IPS DF 19.7 (cell line): ENCODE data around the gene RTN4.
"Not testable (repeated sequence)": the region's sequence is repeated elsewhere in the genome, so short reads cannot be mapped to it uniquely, and the experiment has no call there.

ENCODE experiments used
- DNase-seq: peaks from one replicate; pipeline ENCODE4 v3.0.0-alpha.2; 2013; ENCODE audit warnings: low read depth, low spot score

Gene RTN4

GRCh38 chr2:55050100-55050994, at the start of gene RTN4:
RTN4 (minus strand) TSS chr2:55050451; CDS start chr2:55050300, 151 bp downstream.
- peak; percentile 96 for DNase-seq

- no peak for DNase-seq
Measured at GRCh38 chr2:55099493-55099877, 49.2 kb upstream of the RTN4 start.

GRCh38 chr2:55097461-55098410, 47.5 kb upstream of the RTN4 start:
- no peak for DNase-seq

GRCh38 chr2:55097082-55097460, 46.8 kb upstream of the RTN4 start:
- DNase-seq, result no peak

GRCh38 chr2:55096586-55096985, 46.3 kb upstream of the RTN4 start:
- no peak for DNase-seq

GRCh38 chr2:55093381-55093780, 43.1 kb upstream of the RTN4 start:
- DNase-seq, result no peak

- no peak for DNase-seq
Measured at GRCh38 chr2:55092439-55092838, 42.2 kb upstream of the RTN4 start.

GRCh38 chr2:55091681-55092080, 41.4 kb upstream of the RTN4 start:
- not testable (repeated sequence) for DNase-seq

- DNase-seq, result no peak
Measured at GRCh38 chr2:55090702-55091101, 40.5 kb upstream of the RTN4 start.

GRCh38 chr2:55089726-55090125, 39.5 kb upstream of the RTN4 start:
- no peak for DNase-seq

GRCh38 chr2:55088400-55088799, 38.1 kb upstream of the RTN4 start:
- no peak for DNase-seq

GRCh38 chr2:55087936-55088335, 37.7 kb upstream of the RTN4 start:
- no peak for DNase-seq

- no peak for DNase-seq
Measured at GRCh38 chr2:55087501-55087900, 37.2 kb upstream of the RTN4 start.

GRCh38 chr2:55085113-55086040, 35.1 kb upstream of the RTN4 start:
- DNase-seq, result no peak

GRCh38 chr2:55084641-55085040, 34.4 kb upstream of the RTN4 start:
- DNase-seq, result no peak

GRCh38 chr2:55080204-55080738, 30.0 kb upstream of the RTN4 start:
- DNase-seq, result no peak

- DNase-seq, result no peak
Measured at GRCh38 chr2:55078956-55079355, 28.7 kb upstream of the RTN4 start.

- no peak for DNase-seq
Measured at GRCh38 chr2:55076721-55077120, 26.5 kb upstream of the RTN4 start.

- not testable (repeated sequence) for DNase-seq
Measured at GRCh38 chr2:55076019-55076418, 25.8 kb upstream of the RTN4 start.

GRCh38 chr2:55073000-55073983, 23.0 kb upstream of the RTN4 start:
- no peak for DNase-seq
